HCT116 (cell line): ENCODE measurements around the gene SIX3. TPM values are rescaled to one million over a fixed set of nuclear protein-coding genes. Genes with fewer than 3 reads are reported as not detected.

ENCODE experiments used
- ATAC-seq: fragments of 200-7000 bp; cut with Tn5 transposase; 2 replicates; pipeline ENCODE4 v1.9.1; 2020; ENCODE audit warnings: mild to moderate bottlenecking, moderate library complexity
- Bru-seq: library from RNA; stranded (reverse); fragments of 400-500 nt; gene quantifications from one replicate; lab custom pipeline; 2021; lab: Mats Ljungman, UMichigan
- BruChase-seq, 2 experiments: library from RNA; stranded (reverse); fragments of 400-500 nt; gene quantifications; one replicate each; lab custom pipeline; 2021; lab: Mats Ljungman, UMichigan
- BruUV-seq: library from RNA; stranded (reverse); fragments of 400-500 nt; replicated peaks from 2 replicates; lab custom pipeline; 2021; lab: Mats Ljungman, UMichigan
- CTCF ChIA-PET: fragments of 300-600 bp; sonication (Branson Sonifier 250); formaldehyde crosslinking; loops from one replicate; lab custom pipeline; 2021; ENCODE audit warnings: antibody characterized with exemption; lab: Charles Lee
- POLR2A ChIA-PET: fragments of 300-600, 350-600 bp; sonication (Branson Sonifier 250); formaldehyde crosslinking; loops from one replicate; lab custom pipeline; 2021; ENCODE audit warnings: antibody characterized with exemption; lab: Charles Lee
- RAD21 ChIA-PET, 2 experiments: fragments of 300-600 bp; sonication (Branson Sonifier 250); formaldehyde crosslinking; loops; one replicate each; lab custom pipeline; 2023; ENCODE audit warnings: low total read pairs in 2 of 2; ENCODE audit not compliant: uncharacterized antibody in 2 of 2, unreplicated experiment in 2 of 2, low non-redundant PET in 1 of 2; lab: Charles Lee
- DNase-seq: peaks from one replicate; pipeline ENCODE4 v3.0.0-alpha.2; 2010; ENCODE audit warnings: low read depth, low spot score
- H2AFZ ChIP-seq: fragments of 200-600 bp; shearing (Covaris generic), sonication (generic); 2 replicates; pipeline ENCODE4 v1.6.1; 2017; ENCODE audit warnings: low read depth, mixed run types, mixed read lengths, antibody characterized with exemption, low read length; ENCODE audit not compliant: poor library complexity, severe bottlenecking
- H3K27ac ChIP-seq: 2 replicates; pipeline ENCODE4 v1.5.1; 2012; ENCODE audit warnings: low read depth, low read length
- H3K27me3 ChIP-seq: fragments of 200-600 bp; sonication (generic); 2 replicates; pipeline ENCODE4 v1.6.1; 2016; ENCODE audit warnings: mixed run types, low read length, mixed read lengths; ENCODE audit not compliant: insufficient read depth
- H3K36me3 ChIP-seq, 2 experiments: fragments of 200-500 bp in 1 of 2; fragments of 200-600 bp in 1 of 2; sonication (Bioruptor generic) in 1 of 2; sonication (generic) in 1 of 2; 2 replicates each; pipeline versions ENCODE4 v1.5.1 to v1.6.1; 2014 to 2016; ENCODE audit warnings: low read length in 2 of 2, inconsistent platforms in 1 of 2, mixed read lengths in 1 of 2, mixed run types in 1 of 2; ENCODE audit not compliant: insufficient read depth in 2 of 2, control insufficient read depth in 1 of 2
- H3K4me1 ChIP-seq, 2 experiments: fragments of 200-600 bp in 1 of 2; sonication (generic) in 1 of 2; 2 replicates each; pipeline versions ENCODE4 v1.5.1 to v1.6.1; 2012 to 2017; ENCODE audit warnings: low read length in 2 of 2, inconsistent platforms in 1 of 2, mild to moderate bottlenecking in 1 of 2, mixed read lengths in 1 of 2, mixed run types in 1 of 2, moderate library complexity in 1 of 2; ENCODE audit not compliant: insufficient read depth in 2 of 2, control insufficient read depth in 1 of 2
- H3K4me2 ChIP-seq: fragments of 200-600 bp; sonication (generic); 2 replicates; pipeline ENCODE4 v1.6.1; 2017; ENCODE audit warnings: mixed run types, low read length, mixed read lengths
- H3K4me3 ChIP-seq, 2 experiments: fragments of 200-600 bp in 1 of 2; sonication (generic) in 1 of 2; replicated peaks in 1 of 2; 2 replicates each; pipeline ENCODE4 v1.5.1; 2011 to 2016; ENCODE audit warnings: low read length in 2 of 2, control low read depth in 1 of 2, low read depth in 1 of 2, mild to moderate bottlenecking in 1 of 2, mixed read lengths in 1 of 2, mixed run types in 1 of 2
- H3K79me2 ChIP-seq: fragments of 200-600 bp; sonication (generic); 2 replicates; pipeline ENCODE4 v1.6.1; 2017; ENCODE audit warnings: mild to moderate bottlenecking, mixed run types, low read length, moderate library complexity, mixed read lengths; ENCODE audit not compliant: insufficient read depth
- H3K9ac ChIP-seq: fragments of 200-600 bp; sonication (generic); 2 replicates; pipeline ENCODE4 v1.6.1; 2016; ENCODE audit warnings: low read length, mixed read lengths
- H3K9me2 ChIP-seq: fragments of 200-600 bp; sonication (generic), shearing (Covaris generic); 2 replicates; pipeline ENCODE4 v1.6.1; 2017; ENCODE audit warnings: mixed run types, mild to moderate bottlenecking, moderate library complexity; ENCODE audit not compliant: insufficient read depth
- H3K9me3 ChIP-seq, 2 experiments: fragments of 200-500 bp in 1 of 2; fragments of 200-600 bp in 1 of 2; sonication (Bioruptor generic) in 1 of 2; sonication (generic) in 1 of 2; 2 replicates each; pipeline ENCODE4 v1.6.1; 2014 to 2017; ENCODE audit warnings: low read length in 2 of 2, mixed read lengths in 2 of 2, inconsistent platforms in 1 of 2, low read depth in 1 of 2, mild to moderate bottlenecking in 1 of 2, mixed run types in 1 of 2, moderate library complexity in 1 of 2; ENCODE audit not compliant: control insufficient read depth in 1 of 2, insufficient read depth in 1 of 2
- H4K20me1 ChIP-seq: fragments of 200-600 bp; sonication (generic), shearing (Covaris generic); 2 replicates; pipeline ENCODE4 v1.6.1; 2017; ENCODE audit warnings: mixed run types, mild to moderate bottlenecking, moderate library complexity; ENCODE audit not compliant: insufficient read depth
- CBX3 ChIP-seq: IDR thresholded peaks from 2 replicates; pipeline ENCODE4 v1.6.1; 2012; ENCODE audit warnings: low read depth
- EGR1 ChIP-seq: IDR thresholded peaks from 2 replicates; pipeline ENCODE4 v1.6.1; 2012; ENCODE audit warnings: low read depth
- ELF1 ChIP-seq: IDR thresholded peaks from 2 replicates; pipeline ENCODE4 v1.6.1; 2012; ENCODE audit warnings: low read depth, borderline replicate concordance
- EZH2 ChIP-seq: fragments of 200-600 bp; sonication (generic); IDR thresholded peaks from 2 replicates; pipeline ENCODE4 v1.6.1; 2017; ENCODE audit warnings: antibody characterized with exemption, mixed run types
- EZH2phosphoT487 ChIP-seq: fragments of 200-600 bp; IDR thresholded peaks from 2 replicates; pipeline ENCODE4 v1.6.1; 2018; ENCODE audit warnings: antibody characterized with exemption, borderline replicate concordance
- FOSL1 ChIP-seq: IDR thresholded peaks from 2 replicates; pipeline ENCODE4 v1.6.1; 2012; ENCODE audit warnings: low read depth
- JUND ChIP-seq: IDR thresholded peaks from 2 replicates; pipeline ENCODE4 v1.6.1; 2012
- POLR2A ChIP-seq: IDR thresholded peaks from 2 replicates; pipeline ENCODE4 v1.7.0; 2011; ENCODE audit warnings: borderline replicate concordance; ENCODE audit not compliant: insufficient read depth, insufficient read length; ENCODE audit errors: extremely low read depth
- POLR2AphosphoS5 ChIP-seq: IDR thresholded peaks from 2 replicates; pipeline ENCODE4 v1.6.1; 2011; ENCODE audit warnings: mild to moderate bottlenecking, low read depth, low read length, moderate library complexity
- RAD21 ChIP-seq: IDR thresholded peaks from 2 replicates; pipeline ENCODE4 v1.6.1; 2012; ENCODE audit warnings: low read depth, mild to moderate bottlenecking
- SIN3A ChIP-seq: IDR thresholded peaks from 2 replicates; pipeline ENCODE4 v1.6.1; 2012; ENCODE audit warnings: low read depth
- ZFX ChIP-seq: fragments of 450-650 bp; IDR thresholded peaks from 2 replicates; pipeline ENCODE4 v1.6.1; 2017
- intact Hi-C: fragments of 100-400 bp; cut with micrococcal nuclease; formaldehyde crosslinking; loops from 2 replicates; pipeline ENCODE4 v1.10.0; 2022
- long read RNA-seq: library from polyadenylated mRNA; unstranded; transcript quantifications from one replicate; pipeline ENCODE4 v2.0.0, GENCODE V29; 2021; ENCODE audit not compliant: unreplicated experiment
- polyA plus RNA-seq: library from polyadenylated mRNA; unstranded; fragments of >200 nt; gene quantifications from 2 replicates; pipeline ENCODE4 v1.2.1, GENCODE V29; 2012; ENCODE audit warnings: missing spikeins
- total RNA-seq: library from RNA; stranded (reverse); gene quantifications from one replicate; pipeline ENCODE4 v1.2.1, GENCODE V29; 2021; ENCODE audit not compliant: unreplicated experiment
- TF ChIP-seq, protein P1 (sequence below): IDR thresholded peaks from 2 replicates; pipeline ENCODE4 v1.6.1; 2012
- TF ChIP-seq, protein P2 (sequence below): IDR thresholded peaks from 2 replicates; pipeline ENCODE4 v1.6.1; 2012; ENCODE audit warnings: low read depth

The SIX3 gene
- total RNA-seq (1.2 TPM), Bru-seq, nascent RNA (percentile 39 among the genes with signal in this experiment), BruChase-seq, experiment 1, labeled RNA remaining after a 6-hour chase (percentile 33 among the genes with signal in this experiment), BruChase-seq, experiment 2, labeled RNA remaining after a 2-hour chase (percentile 49 among the genes with signal in this experiment)
- 0.64 and 0.70 TPM in 2 replicates for polyA plus RNA-seq
- long read RNA-seq, partial matches to known transcripts: 0 of 1 reads
- long read RNA-seq, other reads (novel, unspliced or antisense): 0 of 1 reads

DNA sequence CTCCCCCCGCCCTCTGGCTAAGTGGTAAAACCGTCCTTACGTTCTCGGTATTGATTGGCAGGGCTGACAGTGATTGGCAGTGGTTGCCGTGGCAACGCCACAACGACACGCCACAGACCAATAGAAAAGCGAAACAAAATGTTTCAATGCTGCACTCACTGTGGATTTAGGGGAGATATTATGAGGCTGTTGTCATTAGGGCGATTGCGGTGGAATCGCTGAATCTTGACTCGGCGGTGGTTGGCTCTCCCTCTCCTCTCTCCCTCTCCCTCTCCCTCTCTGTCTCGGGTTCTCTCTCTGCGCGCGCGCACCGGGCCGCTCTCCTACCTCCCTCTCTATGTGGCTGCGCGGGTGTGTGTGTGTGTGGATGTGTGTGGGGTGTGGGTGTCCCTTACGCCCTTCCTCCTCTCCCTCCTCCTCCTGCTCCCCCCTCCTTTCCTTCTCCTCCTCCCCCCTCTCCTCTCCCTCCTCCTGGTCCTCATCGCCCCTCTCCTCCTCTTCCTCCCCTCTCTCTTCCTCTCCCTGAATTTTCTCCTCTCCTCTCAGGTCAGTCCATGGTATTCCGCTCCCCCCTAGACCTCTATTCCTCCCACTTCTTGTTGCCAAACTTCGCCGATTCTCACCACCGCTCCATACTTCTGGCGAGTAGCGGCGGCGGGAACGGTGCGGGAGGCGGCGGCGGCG, at the start of gene SIX3:
Gene SIX3, plus strand, starts transcription at position 152 of the 684 bp plus-strand sequence. Its CDS starts 403 bp downstream, at position 555.
- Histone ChIP-seq H3K4me2 (peak within 1 kb of the TSS; percentile 95), H3K27me3 (no peaks in the 10 kb centered on the region), H3K27ac (peak within 1 kb of the TSS; percentile 27; the same call in 1 of the 2 replicates), H3K4me3 (peak within 1 kb of the TSS; percentile 58 to 68), H3K36me3 (no peaks in the 10 kb centered on the region), H2AFZ (peak within 1 kb of the TSS; percentile 89), H3K9me2 (no peaks in the 10 kb centered on the region), H4K20me1 (no peaks in the 10 kb centered on the region), H3K79me2 (no peaks in the 10 kb centered on the region), H3K9ac (peak within 1 kb of the TSS; percentile 67), H3K9me3 (no peaks in the 10 kb centered on the region), H3K4me1 (peaks cover 14 to 45% of the 10 kb centered on the region in 2 experiments; a peak in 3 of 4 replicates)
- RAD21 ChIA-PET: no interaction called here
- POLR2A ChIA-PET: no interaction called here
- intact Hi-C loops: no loop called here
- DNase-seq (peak; percentile 79), ATAC-seq (peak; percentile 57)
- no TSS peak for BruUV-seq
- no peak for TF ChIP-seq JUND
- 0 out of 2 replicates have a peak, but pooled peaks have one; percentile 18 for TF ChIP-seq POLR2AphosphoS5
- CTCF ChIA-PET: no interaction called here

DNA sequence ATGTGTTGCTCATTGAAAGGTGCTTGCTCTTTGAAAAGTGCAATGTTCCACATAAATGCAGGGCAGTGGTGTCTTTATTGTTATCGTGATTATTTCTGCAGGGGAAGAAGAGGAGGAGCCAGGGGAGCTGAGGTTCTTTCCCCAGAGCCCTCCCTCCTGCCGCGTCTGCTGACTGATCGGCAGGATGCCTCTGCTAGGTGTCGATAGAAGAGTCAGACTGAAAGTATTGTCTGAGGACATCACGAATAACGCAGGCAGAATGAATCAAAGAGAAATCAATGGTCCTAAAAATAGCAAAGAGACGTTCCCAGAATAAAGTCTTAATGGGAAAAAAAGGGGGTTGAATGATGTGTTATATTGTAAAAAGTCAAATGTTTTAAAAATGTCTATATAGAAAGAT, 47.4 kb upstream of the SIX3 start:
- ATAC-seq: no peak
- RAD21 ChIA-PET: no interaction called here
- no TSS peak for BruUV-seq
- POLR2A ChIA-PET: no interaction called here
- Histone ChIP-seq H2AFZ (no peak overlapping the region), H3K9ac (no peak overlapping the region), H3K27ac (no peak overlapping the region), H3K4me1 (no peaks in the 10 kb centered on the region), H3K36me3 (no peaks in the 10 kb centered on the region), H3K27me3 (no peaks in the 10 kb centered on the region; the same call in 1 of the 2 replicates), H4K20me1 (no peaks in the 10 kb centered on the region), H3K9me3 (no peaks in the 10 kb centered on the region; a peak in 1 of 4 replicates), H3K4me2 (no peak overlapping the region), H3K4me3 (no peak overlapping the region), H3K79me2 (no peaks in the 10 kb centered on the region), H3K9me2 (no peaks in the 10 kb centered on the region)
- intact Hi-C loops: no loop called here
- no peak for DNase-seq
- CTCF ChIA-PET: no interaction called here
- no peak for TF ChIP-seq FOSL1
- TF ChIP-seq CBX3: no peak
- no peak for TF ChIP-seq EZH2
- no peak for TF ChIP-seq ZFX
- no peak for TF ChIP-seq RAD21
- no peak for TF ChIP-seq EGR1
- TF ChIP-seq POLR2A: no peak
- no peak for TF ChIP-seq POLR2AphosphoS5
- no peak for TF ChIP-seq EZH2phosphoT487
- TF ChIP-seq, protein P1, sequence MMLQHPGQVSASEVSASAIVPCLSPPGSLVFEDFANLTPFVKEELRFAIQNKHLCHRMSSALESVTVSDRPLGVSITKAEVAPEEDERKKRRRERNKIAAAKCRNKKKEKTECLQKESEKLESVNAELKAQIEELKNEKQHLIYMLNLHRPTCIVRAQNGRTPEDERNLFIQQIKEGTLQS: no peak
- TF ChIP-seq SIN3A: no peak
- TF ChIP-seq ELF1: no peak
- TF ChIP-seq, protein P2, sequence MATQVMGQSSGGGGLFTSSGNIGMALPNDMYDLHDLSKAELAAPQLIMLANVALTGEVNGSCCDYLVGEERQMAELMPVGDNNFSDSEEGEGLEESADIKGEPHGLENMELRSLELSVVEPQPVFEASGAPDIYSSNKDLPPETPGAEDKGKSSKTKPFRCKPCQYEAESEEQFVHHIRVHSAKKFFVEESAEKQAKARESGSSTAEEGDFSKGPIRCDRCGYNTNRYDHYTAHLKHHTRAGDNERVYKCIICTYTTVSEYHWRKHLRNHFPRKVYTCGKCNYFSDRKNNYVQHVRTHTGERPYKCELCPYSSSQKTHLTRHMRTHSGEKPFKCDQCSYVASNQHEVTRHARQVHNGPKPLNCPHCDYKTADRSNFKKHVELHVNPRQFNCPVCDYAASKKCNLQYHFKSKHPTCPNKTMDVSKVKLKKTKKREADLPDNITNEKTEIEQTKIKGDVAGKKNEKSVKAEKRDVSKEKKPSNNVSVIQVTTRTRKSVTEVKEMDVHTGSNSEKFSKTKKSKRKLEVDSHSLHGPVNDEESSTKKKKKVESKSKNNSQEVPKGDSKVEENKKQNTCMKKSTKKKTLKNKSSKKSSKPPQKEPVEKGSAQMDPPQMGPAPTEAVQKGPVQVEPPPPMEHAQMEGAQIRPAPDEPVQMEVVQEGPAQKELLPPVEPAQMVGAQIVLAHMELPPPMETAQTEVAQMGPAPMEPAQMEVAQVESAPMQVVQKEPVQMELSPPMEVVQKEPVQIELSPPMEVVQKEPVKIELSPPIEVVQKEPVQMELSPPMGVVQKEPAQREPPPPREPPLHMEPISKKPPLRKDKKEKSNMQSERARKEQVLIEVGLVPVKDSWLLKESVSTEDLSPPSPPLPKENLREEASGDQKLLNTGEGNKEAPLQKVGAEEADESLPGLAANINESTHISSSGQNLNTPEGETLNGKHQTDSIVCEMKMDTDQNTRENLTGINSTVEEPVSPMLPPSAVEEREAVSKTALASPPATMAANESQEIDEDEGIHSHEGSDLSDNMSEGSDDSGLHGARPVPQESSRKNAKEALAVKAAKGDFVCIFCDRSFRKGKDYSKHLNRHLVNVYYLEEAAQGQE: no peak
